HepG2 (cell line): ENCODE results near the gene SPATA31A6.
"Not testable (repeated sequence)": the region's sequence is repeated elsewhere in the genome, so short reads cannot be mapped to it uniquely, and the experiment has no call there.

ENCODE experiments used
- MAFK ChIP-seq, 2 experiments: IDR thresholded peaks in 1 of 2; conservative IDR thresholded peaks in 1 of 2; 2 replicates each; pipeline ENCODE4 v1.6.1; 2011; ENCODE audit warnings: improper control_type of control experiment in 2 of 2, low read length in 2 of 2
- NFYC ChIP-seq: IDR thresholded peaks from 2 replicates; pipeline ENCODE4 v1.6.1; 2016; ENCODE audit warnings: missing genetic modification reagents, missing compliant biosample characterization
- RAD21 ChIP-seq: fragments of 450-650 bp; formaldehyde crosslinking; IDR thresholded peaks from 2 replicates; pipeline ENCODE4 v1.5.0; 2020; ENCODE audit warnings: mild to moderate bottlenecking
- RBFOX2 ChIP-seq: fragments of 200-400 bp; formaldehyde crosslinking; IDR thresholded peaks from 2 replicates; pipeline ENCODE4 v1.6.1; 2017; ENCODE audit warnings: low read depth, mild to moderate bottlenecking, low read length
- SMYD3 ChIP-seq: sonication (generic); formaldehyde crosslinking; IDR thresholded peaks from 2 replicates; pipeline ENCODE4 v1.8.1; 2023; ENCODE audit warnings: mild to moderate bottlenecking, missing genetic modification reagents
- ZNF530 ChIP-seq: sonication (generic); formaldehyde crosslinking; IDR thresholded peaks from 2 replicates; pipeline ENCODE4 v1.5.0; 2020; ENCODE audit warnings: low read depth, mild to moderate bottlenecking, missing genetic modification reagents

DNA sequence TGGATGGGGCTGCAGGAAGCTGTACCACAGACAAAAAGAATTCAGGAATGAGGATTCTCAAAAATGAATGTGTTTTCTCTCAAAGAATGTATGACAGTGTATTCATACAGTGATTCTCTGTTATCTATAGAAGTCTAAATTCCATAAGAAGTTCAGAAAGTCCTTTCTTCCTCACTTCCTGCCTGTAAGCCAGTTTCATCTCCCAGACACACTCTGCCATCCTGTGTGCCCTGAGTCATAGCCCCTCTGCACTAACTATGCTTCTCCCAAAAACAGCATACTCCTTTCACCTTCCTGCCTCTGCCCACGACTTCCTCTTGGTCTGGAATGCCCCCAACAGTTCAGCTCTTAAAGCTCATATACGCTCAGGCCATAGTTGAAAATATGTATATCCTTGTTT is 36.4 kb downstream of the SPATA31A6 start:
- TF ChIP-seq NFYC (CRISPR knock-in tag); SMYD3 (CRISPR knock-in tag); RAD21 (CRISPR knock-in tag); MAFK (conservative IDR thresholded peaks at IDR 0.05 in 1 of 2, IDR thresholded peaks at IDR 0.05 in 1 of 2; ENCODE audit: low read length in 2 of 2); ZNF530 (CRISPR knock-in tag); RBFOX2: not testable (repeated sequence)
